GM23338 (cell line): ENCODE measurements around the gene AOC1. TPM values are rescaled to one million over a fixed set of nuclear protein-coding genes. Genes with fewer than 3 reads are reported as not detected.

ENCODE experiments used
- CREB1 ChIP-seq: fragments of 250-450 bp; sonication (Bioruptor Pico); IDR thresholded peaks from 2 replicates; pipeline ENCODE4 v1.5.0; 2020; ENCODE audit warnings: low read depth, mild to moderate bottlenecking, moderate library complexity
- EZH2phosphoT487 ChIP-seq: fragments of 200-600 bp; sonication (generic); IDR thresholded peaks from one replicate; pipeline ENCODE4 v1.8.1; 2018; ENCODE audit warnings: antibody characterized with exemption; ENCODE audit not compliant: unreplicated experiment
- POLR2AphosphoS5 ChIP-seq: IDR thresholded peaks from 2 replicates; pipeline ENCODE4 v1.6.1; 2016; ENCODE audit warnings: antibody characterized with exemption, low read depth
- polyA plus RNA-seq: library from polyadenylated mRNA; unstranded; fragments of >200 nt; fragmentation: Nextera tagmentation; extraction: Ambion mirVana; gene quantifications from 2 replicates; pipeline ENCODE4 v1.2.1, GENCODE V29; 2016
- total RNA-seq: library from RNA; depleted of rRNA; stranded (reverse); fragments of >200 nt; shearing (Covaris generic); gene quantifications from 2 replicates; pipeline ENCODE4 v1.2.3, GENCODE V29; 2014
- TF ChIP-seq, protein P1 (sequence below): fragments of 250-450 bp; sonication (Bioruptor Pico); IDR thresholded peaks from 2 replicates; pipeline ENCODE4 v1.5.0; 2020; ENCODE audit warnings: mild to moderate bottlenecking, moderate library complexity
- TF ChIP-seq, protein P2 (sequence below): IDR thresholded peaks from one replicate; pipeline ENCODE4 v1.6.1; 2018; ENCODE audit warnings: antibody characterized with exemption; ENCODE audit not compliant: unreplicated experiment
- TF ChIP-seq, protein P3 (sequence below), 2 experiments: fragments of 200-600 bp in 1 of 2; sonication (generic) in 1 of 2; conservative IDR thresholded peaks; 2 replicates each; pipeline versions ENCODE4 v1.5.1 to v1.6.1; 2016 to 2017; ENCODE audit warnings: antibody characterized with exemption in 2 of 2, low read depth in 2 of 2, mild to moderate bottlenecking in 2 of 2, moderate library complexity in 1 of 2

AOC1 gene
- total and polyA plus RNA-seq, 2 experiments from 2014 or later, result not detected

DNA sequence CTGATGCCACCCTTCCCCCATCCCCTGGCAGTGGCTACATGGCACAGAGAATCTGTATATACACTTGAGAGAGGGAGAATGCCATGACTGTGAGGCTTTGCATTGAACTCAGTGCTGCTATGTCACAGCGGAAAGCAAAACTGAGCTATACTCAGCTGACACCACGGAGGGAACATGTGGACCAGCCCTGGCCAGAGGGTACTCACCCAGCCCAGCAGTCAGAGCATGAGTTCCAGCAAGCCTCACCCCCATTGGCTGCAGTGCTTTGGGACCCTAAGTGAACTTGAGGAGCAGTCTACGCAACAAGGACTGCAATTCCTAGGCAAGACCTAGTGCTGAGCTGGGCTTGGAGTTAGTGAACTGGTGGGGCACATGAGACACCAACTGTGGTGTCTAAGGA, 10.3 kb upstream of the AOC1 start (continued):
- TF ChIP-seq, protein P1, sequence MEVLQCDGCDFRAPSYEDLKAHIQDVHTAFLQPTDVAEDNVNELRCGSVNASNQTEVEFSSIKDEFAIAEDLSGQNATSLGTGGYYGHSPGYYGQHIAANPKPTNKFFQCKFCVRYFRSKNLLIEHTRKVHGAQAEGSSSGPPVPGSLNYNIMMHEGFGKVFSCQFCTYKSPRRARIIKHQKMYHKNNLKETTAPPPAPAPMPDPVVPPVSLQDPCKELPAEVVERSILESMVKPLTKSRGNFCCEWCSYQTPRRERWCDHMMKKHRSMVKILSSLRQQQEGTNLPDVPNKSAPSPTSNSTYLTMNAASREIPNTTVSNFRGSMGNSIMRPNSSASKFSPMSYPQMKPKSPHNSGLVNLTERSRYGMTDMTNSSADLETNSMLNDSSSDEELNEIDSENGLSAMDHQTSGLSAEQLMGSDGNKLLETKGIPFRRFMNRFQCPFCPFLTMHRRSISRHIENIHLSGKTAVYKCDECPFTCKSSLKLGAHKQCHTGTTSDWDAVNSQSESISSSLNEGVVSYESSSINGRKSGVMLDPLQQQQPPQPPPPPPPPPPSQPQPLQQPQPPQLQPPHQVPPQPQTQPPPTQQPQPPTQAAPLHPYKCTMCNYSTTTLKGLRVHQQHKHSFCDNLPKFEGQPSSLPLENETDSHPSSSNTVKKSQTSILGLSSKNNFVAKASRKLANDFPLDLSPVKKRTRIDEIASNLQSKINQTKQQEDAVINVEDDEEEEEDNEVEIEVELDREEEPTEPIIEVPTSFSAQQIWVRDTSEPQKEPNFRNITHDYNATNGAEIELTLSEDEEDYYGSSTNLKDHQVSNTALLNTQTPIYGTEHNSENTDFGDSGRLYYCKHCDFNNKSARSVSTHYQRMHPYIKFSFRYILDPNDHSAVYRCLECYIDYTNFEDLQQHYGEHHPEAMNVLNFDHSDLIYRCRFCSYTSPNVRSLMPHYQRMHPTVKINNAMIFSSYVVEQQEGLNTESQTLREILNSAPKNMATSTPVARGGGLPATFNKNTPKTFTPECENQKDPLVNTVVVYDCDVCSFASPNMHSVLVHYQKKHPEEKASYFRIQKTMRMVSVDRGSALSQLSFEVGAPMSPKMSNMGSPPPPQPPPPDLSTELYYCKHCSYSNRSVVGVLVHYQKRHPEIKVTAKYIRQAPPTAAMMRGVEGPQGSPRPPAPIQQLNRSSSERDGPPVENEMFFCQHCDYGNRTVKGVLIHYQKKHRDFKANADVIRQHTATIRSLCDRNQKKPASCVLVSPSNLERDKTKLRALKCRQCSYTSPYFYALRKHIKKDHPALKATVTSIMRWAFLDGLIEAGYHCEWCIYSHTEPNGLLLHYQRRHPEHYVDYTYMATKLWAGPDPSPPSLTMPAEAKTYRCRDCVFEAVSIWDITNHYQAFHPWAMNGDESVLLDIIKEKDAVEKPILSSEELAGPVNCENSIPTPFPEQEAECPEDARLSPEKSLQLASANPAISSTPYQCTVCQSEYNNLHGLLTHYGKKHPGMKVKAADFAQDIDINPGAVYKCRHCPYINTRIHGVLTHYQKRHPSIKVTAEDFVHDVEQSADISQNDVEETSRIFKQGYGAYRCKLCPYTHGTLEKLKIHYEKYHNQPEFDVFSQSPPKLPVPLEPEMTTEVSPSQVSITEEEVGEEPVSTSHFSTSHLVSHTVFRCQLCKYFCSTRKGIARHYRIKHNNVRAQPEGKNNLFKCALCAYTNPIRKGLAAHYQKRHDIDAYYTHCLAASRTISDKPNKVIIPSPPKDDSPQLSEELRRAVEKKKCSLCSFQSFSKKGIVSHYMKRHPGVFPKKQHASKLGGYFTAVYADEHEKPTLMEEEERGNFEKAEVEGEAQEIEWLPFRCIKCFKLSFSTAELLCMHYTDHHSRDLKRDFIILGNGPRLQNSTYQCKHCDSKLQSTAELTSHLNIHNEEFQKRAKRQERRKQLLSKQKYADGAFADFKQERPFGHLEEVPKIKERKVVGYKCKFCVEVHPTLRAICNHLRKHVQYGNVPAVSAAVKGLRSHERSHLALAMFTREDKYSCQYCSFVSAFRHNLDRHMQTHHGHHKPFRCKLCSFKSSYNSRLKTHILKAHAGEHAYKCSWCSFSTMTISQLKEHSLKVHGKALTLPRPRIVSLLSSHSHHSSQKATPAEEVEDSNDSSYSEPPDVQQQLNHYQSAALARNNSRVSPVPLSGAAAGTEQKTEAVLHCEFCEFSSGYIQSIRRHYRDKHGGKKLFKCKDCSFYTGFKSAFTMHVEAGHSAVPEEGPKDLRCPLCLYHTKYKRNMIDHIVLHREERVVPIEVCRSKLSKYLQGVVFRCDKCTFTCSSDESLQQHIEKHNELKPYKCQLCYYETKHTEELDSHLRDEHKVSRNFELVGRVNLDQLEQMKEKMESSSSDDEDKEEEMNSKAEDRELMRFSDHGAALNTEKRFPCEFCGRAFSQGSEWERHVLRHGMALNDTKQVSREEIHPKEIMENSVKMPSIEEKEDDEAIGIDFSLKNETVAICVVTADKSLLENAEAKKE (CRISPR knock-in tag), result no peak
- TF ChIP-seq, protein P2, sequence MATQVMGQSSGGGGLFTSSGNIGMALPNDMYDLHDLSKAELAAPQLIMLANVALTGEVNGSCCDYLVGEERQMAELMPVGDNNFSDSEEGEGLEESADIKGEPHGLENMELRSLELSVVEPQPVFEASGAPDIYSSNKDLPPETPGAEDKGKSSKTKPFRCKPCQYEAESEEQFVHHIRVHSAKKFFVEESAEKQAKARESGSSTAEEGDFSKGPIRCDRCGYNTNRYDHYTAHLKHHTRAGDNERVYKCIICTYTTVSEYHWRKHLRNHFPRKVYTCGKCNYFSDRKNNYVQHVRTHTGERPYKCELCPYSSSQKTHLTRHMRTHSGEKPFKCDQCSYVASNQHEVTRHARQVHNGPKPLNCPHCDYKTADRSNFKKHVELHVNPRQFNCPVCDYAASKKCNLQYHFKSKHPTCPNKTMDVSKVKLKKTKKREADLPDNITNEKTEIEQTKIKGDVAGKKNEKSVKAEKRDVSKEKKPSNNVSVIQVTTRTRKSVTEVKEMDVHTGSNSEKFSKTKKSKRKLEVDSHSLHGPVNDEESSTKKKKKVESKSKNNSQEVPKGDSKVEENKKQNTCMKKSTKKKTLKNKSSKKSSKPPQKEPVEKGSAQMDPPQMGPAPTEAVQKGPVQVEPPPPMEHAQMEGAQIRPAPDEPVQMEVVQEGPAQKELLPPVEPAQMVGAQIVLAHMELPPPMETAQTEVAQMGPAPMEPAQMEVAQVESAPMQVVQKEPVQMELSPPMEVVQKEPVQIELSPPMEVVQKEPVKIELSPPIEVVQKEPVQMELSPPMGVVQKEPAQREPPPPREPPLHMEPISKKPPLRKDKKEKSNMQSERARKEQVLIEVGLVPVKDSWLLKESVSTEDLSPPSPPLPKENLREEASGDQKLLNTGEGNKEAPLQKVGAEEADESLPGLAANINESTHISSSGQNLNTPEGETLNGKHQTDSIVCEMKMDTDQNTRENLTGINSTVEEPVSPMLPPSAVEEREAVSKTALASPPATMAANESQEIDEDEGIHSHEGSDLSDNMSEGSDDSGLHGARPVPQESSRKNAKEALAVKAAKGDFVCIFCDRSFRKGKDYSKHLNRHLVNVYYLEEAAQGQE, result no peak
- TF ChIP-seq CREB1 (CRISPR knock-in tag) (no peak), EZH2phosphoT487 (no peak), POLR2AphosphoS5 (no peak)
- TF ChIP-seq, protein P3, sequence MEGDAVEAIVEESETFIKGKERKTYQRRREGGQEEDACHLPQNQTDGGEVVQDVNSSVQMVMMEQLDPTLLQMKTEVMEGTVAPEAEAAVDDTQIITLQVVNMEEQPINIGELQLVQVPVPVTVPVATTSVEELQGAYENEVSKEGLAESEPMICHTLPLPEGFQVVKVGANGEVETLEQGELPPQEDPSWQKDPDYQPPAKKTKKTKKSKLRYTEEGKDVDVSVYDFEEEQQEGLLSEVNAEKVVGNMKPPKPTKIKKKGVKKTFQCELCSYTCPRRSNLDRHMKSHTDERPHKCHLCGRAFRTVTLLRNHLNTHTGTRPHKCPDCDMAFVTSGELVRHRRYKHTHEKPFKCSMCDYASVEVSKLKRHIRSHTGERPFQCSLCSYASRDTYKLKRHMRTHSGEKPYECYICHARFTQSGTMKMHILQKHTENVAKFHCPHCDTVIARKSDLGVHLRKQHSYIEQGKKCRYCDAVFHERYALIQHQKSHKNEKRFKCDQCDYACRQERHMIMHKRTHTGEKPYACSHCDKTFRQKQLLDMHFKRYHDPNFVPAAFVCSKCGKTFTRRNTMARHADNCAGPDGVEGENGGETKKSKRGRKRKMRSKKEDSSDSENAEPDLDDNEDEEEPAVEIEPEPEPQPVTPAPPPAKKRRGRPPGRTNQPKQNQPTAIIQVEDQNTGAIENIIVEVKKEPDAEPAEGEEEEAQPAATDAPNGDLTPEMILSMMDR (conservative IDR thresholded peaks at IDR 0.05; ENCODE audit: low read depth in 2 of 2), result no peak
